GM21786 (cell line): ENCODE results near the gene FAM25A.

ENCODE experiments used
- ATAC-seq: cut with Tn5 transposase; IDR thresholded peaks from one replicate; pipeline ENCODE4 v1.9.1; 2021; ENCODE audit not compliant: unreplicated experiment

Gene FAM25A

DNA sequence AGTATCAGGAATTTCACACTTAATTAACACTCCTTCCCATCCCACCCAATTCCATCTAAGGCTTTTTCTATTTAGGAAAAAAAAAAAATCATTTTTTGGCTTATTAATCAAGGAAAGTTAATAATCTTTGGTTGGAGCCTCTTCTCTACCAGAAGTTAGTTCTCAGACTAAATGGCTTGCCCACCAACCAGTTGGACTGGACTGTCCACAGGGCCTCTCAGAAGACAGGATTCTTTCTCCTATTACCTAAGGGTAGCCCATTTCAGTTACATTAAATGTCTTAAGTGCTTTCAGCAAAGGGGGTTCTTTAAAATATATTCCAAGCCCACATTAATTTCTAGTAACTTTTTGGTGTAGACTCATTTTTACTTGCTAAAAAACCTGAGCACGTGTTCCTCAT is 39.3 kb downstream of the FAM25A start:
- ATAC-seq, result no peak

DNA sequence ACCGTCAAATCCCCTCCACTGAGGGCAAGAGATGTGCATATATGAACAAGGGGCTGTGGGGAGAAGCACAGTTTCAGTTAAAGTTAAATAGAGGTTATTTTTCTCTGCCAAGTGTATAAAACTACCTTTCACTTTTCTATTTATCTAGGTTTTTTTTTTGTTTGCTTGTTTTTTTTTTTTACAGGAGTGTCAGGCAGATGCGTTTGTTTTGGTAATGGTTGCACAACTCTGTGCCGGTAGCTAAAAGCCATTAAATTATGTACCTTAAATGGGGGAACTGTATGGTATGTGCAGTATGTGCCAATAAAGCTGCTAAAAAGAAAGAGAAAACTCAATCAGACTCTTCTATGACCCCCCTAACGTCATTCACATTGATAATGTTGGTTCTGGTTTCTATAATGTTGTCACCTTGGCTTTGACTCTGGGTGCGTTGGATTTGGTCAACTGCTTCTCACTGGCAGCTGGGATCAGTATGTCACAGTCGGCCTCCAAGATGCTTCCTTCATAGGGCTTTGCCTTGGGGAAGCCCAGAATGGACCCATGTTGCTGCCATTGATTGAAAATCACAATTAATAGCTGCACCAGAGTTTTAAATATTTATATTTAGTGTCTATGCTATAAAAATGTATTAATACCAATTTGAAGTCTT is 40.3 kb downstream of the FAM25A start:
- no peak for ATAC-seq

DNA sequence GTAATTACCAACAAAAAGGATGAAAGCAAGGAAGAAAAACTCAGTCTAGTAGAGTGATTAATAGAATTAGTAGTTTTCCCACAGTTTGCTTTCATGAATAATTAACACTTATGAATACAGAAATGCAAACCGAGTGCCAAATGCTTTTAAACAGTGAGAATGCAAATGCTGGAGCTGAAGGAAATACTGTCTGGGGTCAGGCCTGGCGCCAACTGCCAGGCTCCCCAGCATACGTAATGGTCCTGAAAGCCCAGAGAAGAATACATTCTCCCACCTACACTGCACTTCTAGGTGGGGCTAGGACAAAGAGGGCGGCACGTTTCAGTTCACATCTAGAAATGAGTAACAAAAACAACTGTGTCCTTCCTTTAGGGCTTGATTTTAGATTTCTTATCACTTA is 44.6 kb downstream of the FAM25A start:
- ATAC-seq, result no peak

DNA sequence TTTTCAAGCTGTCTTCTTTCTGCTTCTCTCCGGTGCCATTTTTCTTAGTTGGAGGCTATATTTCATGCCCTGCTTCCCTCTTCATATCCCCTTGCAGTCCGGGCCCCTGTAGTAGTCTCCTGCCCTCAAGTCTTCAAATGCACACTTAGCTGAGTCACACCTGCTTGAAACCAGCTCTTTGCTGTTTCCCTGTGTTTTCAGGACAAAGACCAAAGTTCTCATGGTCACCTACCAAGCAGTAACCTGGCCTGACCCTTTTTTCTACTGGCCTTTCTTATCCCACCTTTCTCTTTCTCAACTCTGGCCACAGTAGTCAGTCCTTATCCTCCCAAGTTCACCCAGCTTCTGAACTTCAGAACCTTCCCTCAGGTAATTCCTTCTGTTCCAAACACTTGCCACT is 46.1 kb downstream of the FAM25A start:
- no peak for ATAC-seq

DNA sequence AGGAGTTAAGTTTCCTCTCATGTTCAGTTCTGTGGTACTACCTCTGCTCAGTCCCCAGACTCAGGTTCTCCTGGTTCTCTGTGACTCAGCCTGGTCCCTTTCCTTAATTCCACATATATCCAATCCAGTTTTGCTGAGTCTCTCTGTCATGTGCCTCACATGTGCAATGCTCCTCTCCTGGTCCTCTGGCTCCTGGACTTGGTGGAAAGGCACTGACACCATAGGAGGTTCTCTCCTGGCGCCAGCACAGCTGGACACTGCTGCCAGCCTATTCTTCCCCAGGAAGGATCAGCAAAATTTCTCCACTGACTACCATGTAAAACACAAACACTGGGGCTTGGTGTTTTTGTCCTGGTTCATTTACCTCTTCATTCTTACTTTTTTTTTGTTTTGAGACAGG is 46.8 kb downstream of the FAM25A start:
- ATAC-seq, result no peak

DNA sequence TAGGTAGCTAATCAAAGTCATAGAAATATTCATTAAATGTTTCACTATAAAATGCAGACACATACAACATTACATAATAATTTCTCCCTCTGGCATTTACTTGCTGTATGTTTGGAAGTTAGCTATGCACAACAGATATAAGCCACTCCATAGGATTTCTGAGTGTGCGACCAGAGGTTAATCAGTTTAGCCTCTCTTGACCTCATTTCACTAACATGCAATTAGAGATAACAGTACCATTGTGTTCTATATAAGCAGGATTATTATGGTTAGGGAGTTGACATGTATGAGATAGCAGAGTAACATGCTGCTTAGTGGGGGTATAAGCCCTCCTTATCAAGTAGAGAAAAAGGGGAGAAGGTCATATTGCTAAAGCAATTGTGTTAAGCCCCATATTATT is 48.2 kb downstream of the FAM25A start:
- ATAC-seq, result no peak

DNA sequence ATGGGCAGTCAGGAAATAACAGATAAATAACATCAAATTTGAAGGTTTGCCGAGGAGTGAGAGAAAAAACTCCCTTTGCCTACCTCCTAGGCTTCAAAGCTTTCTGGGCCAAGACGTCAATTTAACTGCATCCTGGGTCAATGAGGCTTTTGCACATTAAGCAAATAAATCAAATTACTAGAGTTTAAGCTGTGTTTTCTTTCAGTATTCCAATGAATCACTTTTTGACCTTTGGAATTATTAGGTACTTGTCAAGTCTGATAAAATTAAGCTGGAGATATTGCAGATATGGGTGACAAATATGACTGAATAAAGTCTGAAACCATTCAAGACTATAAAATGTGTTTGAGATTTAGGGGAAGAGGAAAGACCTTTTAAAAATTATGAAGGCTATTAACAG is 52.4 kb downstream of the FAM25A start:
- ATAC-seq, result no peak
